ENCODE data around the gene SND1.

The SND1 gene

DNA sequence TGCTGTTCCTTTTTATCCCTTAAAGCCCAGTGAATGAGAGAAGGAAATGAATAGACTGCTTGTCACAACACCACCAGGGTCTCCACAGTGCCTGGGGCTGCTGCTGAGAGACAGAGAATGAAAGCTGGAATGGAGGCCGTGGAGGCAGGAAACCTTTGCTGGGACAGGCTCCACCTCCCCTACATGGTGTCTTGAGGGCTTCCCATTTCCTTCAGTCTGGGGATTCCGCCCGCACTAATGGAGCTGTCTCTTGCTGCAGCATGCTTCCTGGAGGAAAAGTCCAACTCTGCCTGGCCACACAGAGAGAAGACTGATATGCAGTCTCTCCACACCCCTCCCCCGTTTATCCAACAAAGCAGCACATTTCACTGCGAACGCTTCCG is 324.7 kb downstream of the SND1 start:
- no peak for FAIRE-seq

DNA sequence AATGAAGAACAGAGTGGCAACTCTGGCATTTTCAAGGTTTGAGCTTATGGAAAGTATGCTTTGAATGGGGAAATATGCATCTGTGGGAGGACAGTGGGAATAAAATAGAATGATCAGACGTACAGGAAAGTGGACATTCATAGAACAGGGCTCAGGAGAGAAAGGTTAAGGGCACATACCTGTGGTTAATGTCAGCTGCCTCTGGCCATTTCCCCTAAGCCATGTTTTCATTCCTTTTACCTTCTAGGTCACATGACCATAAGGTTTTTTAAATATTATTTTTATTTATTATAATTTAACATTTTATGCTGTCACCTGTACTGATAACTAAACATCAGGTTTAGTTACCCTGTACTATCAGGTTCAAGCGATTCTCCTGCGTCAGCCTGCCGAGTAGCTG is 326.4 kb downstream of the SND1 start:
- no peak for FAIRE-seq

DNA sequence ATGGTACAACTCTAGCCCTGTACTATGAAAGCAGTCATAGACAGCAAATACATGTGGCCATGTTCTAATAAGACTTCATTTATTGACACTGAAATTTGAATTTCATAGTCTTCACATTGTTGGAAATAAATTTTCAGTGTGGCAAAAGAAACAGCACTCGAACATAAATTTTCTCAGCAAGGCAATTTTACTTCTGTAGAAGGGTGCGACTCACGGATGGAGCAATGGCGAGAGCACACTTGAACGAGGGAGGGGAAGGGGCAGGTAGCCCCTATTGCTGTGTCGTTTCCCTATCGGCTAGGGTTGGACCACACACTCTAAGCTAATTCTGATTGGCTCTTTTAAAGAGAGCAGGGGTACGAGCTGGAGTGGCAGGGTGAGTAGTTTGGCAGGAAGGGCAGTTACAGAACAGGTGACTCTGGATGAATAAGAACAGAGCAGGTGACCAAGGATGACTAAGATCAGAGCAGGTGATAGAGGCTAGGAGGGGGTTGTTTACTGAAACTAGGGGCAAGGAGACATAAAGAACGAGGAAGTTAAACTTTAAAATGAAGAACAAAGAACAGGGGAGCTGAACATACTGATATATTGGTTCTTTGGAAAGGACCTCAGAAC is 327.2 kb downstream of the SND1 start:
- no peak for FAIRE-seq

DNA sequence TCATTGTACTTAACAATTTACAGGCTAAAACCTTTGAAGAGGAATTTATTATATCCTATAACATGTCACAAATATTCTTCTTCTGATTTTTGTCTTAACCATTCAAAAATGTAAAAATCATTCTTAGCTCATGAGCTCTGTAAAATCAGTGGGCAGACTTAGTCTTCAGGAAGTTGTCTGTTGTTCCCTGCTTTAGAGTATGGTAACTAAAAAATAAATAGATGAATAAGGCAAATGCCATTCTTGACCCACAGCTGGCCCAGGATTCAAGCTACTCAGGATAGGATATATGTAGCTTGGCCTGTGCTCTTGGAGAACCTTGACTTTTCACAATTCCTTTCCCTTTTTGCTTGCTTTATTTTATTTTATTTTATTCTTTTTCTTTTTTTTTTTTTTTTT is 327.7 kb downstream of the SND1 start:
- no peak for FAIRE-seq

DNA sequence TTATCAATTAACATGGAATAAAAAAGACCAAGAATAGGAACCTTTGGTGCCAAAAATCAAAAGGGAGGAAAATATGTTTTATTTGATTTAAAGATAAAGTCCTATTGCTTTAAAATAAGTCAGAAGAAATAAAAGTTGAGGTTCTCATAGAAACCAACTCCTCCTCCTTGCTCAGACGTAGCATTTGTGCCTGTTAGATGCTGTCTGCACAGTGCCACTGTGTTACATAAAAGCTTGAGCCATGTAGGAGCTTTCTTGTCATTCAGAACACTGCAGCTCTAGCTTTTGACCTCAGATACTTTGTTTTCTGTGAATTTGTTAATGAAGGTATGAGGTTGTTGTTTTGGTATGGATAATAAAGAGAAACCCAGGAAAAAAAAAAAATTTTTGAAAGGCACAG is 328.9 kb downstream of the SND1 start:
- no peak for FAIRE-seq

DNA sequence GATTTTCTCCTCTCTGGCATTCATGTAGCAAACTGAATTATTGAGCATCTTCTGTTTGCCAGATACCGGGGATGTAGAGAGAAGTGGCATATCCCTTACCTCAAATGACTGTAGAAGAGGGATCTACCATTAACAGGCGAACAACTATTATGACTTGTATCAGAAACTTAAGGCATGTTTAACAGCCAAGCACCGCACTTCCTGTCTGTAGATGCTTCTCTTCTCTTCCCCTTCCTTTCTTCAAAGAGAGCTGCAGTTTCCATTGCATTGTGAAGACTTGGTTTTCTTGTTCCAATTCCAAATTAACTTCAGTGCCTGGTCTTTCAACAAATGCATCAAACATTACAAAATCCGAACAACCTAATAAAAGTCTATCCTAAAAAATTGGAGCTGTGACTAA is 330.0 kb downstream of the SND1 start:
- FAIRE-seq, result no peak

DNA sequence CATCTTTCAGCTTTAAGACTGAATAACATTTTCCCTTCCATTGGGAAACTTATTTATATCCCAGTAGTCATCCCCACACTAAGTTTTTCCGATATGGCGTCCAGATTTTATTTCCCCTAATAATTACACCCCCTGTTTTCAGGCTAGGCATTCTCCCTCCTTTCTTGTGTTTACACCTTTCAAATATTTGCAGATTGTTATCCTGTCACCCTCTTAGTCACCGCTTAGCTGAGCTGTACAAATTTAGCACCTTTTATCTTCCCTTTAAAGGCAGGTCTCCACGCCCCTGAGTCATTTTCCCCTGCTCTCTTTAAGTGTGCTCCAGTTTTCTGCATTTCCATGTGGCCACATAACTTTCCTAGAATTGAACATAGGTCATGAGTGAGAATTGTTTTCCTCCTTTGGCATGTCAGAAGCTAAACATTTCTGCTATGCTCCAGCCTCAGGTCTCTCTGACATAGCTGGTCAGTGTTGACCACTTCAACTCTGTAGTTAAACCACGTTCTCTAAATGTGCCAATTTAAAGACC is 331.9 kb downstream of the SND1 start:
- FAIRE-seq, result no peak

DNA sequence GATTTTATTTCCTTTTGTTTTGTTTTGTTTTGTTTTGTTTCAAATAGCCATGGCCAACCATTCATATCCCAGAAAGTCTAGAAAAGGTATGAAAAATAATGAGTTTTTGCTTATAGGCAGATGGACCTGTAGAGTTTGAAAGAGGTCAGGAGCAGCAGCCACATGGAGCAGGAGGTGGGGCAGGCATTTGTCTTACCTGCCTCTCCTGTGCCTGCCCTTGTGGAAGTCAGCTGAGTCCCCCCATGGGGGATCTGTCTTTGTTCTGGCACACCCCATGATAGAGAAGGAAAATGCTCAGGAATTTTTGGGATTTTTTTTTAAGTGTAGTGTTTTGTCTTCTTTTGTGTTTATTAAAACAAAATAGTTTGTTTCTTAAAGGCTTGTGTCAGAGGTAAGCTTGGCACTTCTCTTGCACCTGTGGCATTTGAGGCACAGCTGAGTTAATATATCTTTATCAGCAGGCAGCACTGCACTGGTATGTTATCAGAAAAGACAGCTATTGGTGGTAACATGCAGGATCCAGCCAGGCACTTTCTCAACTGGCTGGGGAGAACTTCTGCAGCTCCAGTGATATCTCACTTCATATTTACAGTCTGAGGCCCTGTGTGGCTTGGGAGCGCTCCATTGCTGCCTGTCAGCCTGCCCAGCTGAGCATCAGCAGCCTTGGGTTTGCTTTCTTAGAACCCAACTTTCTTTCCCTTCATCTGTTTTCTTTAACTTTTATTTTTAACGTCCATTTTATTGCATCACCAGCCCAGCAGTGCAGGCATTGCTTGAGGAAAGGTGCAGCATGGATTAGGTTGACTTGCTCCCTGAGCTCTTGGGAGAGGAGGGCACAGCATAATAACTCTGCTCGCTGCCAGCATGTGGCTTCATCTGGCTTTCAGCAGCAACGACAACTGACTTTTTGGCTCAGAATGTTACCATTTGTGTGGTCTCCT is 334.9 kb downstream of the SND1 start:
- no peak for FAIRE-seq

DNA sequence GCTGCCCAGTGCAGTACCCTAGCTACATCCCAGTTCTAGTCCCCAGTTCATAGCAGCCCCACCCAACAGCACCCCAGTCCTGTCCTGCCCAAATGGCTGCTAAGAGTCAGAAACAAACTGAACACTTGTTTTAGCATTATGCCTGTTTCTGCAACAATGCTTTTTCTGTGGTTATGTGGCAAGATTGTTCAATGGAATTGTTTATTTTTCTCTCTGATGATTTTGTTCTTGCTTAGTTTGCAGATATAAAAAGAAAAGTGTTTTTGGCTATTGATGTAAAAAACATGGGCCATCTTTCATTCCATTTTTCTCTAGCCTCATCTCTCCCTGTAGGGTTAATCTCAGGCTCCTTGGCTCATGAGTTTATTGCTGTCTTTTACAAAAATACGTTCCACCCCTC is 336.8 kb downstream of the SND1 start:
- no peak for FAIRE-seq

DNA sequence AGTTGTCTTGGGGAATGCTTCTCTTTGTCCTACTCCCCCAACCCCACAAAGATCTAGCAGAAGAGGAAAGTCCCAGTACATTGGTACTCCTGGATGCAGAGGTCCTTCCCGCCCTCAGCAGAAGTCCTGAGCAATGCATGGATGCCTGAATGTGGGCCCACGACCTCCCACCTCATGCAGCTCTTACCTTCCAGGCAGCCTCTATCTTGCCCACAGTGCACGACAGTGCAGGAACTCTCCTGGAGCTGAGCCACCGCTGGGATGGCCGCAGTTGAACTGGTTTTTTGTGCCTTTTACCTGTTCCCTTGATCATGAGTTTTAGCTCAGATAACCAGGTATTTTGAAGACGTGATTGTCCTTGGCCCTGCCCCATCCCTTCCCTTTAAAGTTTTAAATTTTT is 341.3 kb downstream of the SND1 start:
- no peak for FAIRE-seq

DNA sequence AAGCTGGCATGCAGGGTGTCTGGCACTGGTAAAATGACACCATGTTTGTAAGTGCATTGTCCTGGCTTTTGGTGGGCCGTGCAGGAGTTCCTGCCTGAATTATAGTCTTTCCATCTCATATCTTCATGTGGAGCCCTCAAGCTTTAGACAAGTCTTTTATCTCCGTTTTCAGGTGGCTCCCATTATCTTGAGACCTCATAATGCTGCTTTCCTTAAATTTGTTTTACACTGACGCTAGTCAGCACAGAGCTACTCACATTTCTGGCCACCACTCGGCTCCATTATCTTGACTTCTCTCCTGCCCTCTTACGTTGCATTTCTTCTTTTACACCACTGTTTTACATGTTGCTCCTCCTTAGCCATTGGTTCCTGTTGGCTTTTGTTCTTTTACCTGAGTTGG is 342.0 kb downstream of the SND1 start:
- no peak for FAIRE-seq

DNA sequence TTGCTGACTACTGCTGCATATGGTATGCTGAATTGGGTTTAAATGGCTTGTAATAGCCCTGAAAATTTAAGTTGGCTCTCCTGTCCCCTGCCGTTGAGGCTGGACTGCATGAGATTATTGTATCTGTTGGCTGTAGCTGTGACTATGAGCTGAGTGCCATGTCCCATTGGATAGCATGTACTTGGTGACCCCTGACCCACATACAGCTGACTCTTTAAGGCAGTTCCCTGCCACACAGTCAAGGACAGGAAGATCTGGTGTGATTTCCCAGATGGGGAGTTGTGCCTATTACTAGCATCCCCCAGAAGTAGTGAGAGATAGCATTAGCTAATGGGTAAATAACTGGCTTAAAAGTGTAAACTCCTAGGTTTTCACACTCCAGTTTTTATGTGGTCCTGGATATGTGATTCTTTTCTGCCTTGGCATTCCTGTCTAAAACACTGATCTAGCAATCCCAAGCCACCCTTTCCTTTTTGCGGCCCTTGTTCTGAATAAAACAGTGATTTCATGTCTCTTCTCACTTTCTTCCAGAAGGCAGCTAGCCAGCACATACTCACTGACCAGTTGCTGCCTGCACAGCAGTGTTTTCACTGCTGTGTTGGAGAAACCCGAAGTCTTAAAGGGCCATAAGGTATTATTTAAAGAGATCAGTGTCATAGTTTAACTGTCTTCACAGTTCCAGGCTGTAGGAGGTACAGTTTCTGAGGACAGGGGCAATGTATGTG is 343.3 kb downstream of the SND1 start:
- FAIRE-seq, result no peak

DNA sequence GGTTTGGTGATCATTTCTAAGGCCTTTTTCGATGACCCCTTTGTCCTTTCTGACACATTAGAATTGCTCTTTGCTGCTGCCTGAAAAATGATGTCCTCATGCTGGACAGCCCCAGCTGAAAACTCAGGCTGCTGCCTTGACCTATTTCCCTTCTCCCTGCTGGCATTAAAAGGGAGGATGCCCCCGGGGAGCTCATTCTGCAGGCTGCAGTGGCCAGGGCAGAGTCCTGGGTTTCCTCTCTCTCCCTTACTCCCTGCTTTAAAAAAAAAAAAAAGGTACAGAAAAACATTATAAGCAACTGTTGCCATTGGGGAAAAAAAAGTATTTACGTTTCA is 343.9 kb downstream of the SND1 start:
- no peak for FAIRE-seq

DNA sequence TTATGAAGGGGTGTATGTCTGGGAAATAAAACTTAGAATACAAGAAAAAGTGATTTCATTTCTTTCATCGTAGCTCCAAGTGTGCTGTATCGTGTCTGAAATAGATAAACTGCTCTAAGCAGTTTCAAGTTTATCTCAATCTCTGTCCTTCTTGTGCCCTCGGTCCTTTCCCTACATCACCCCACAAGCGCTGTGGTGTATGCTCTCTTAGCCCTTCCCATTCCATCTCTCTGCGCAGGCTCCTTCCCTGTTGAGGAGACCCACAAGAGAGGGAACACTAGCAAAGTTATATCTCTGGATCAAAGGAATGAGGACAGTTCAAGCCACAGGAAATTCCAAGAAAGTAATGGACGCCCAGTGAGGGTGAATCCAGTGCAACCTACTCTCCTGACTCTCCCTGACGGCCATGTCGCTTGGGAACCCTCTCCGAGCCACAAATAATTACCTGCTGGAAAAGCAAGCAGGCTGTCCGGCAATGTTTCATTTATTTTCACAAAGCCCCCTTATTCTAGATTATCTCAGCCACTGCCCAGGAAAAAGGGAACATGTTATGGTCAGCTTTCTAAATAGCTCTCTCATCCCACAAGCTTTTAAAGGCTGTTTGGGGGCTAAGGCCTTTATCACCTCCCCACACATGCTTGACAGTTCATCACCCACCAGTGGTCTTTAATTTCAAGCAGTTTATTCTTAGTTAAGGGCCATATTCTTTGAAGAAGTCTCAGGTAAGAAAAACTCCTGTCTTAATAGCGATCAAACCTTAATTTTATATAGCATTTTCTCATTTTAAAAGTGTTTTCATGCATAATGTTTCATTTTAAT is 344.5 kb downstream of the SND1 start:
- no peak for FAIRE-seq

DNA sequence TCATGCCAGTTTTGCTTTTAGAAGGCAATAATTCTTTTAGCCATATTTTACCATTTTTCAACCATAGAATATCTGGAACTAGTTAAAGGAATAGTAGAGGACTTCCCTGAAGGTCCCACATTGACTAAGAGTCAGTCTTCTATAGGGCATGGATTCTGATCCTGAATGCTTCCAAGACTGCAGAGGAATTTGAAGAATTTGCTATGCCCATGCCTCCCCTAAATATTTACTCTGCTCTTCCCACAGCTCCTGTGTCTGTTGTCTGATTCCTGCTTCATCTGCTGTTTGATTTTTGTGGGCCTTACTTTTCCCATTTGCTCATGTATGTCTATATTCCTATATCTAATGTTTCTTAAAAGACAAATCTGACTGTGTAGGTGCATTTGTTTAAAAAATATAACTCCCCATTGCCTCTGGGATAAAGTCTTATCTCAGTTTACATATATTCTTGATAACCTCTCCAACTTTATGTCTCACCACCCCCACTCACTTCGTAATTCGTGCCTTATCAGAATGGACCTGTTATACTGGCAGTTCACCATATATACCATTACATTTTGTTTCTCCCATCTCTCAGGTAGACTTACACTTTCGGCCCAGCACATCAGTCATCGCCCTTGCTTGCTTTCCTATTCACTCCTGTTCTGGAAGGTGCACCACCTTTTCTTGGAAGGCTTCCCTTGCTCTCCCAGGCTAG is 345.4 kb downstream of the SND1 start:
- FAIRE-seq, result no peak

DNA sequence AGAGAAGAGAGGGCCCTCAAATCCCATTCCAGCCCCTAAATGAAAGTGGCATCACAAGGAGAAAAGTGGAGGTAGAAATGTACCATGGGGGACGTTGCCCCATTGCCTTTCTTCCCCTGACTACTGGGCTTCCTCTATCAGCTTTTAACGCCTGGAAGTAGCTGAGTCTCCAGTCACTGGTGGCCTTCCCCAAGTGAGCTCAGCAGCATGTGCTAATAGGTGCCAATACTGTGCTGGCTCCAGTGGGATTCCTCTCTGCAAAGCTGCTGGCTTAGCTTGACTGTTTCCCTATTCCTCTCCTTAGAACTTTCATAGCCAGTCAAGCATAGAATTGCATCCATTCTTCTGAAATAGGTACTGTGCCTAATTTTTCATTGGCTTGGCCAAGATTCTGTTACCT is 346.7 kb downstream of the SND1 start:
- FAIRE-seq, result no peak

DNA sequence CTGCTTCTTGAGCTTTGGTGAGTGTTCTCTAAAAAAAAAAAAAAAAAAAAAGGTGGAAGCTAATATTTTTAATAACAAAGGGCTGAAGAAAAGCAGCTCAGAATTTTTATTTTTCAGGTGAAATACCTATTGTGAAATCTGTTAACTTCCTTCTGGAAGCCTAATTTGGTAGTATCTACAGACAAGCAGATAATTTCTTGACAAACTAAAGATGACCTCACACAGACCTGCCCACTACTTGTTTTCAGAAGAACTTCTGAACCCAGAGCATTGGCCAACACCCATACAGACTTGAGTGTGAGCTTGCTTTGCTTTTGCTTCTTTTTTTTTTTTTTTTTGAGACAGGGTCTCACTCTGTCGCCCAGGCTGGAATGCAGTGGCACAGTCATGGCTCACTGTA is 348.1 kb downstream of the SND1 start:
- FAIRE-seq, result no peak

DNA sequence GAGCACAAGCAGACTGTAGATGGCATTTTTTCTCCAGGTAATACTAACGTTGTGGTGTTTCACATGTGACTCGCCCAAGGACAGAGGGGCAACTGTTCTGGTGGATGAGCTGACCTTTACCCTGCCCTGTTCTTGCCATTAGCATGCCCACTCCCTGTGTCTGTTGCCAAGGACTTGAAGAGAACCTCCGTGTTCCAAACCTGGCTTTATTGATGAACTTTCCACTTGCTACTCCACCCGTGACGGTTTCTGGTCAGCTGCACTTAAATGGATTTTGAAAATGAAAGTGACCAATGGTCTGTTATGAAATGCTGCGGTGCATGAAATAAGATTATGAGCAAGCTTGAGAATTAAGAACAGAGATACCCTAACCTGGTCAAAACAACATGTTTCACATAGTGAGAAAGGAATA is 348.9 kb downstream of the SND1 start:
- FAIRE-seq, result no peak

DNA sequence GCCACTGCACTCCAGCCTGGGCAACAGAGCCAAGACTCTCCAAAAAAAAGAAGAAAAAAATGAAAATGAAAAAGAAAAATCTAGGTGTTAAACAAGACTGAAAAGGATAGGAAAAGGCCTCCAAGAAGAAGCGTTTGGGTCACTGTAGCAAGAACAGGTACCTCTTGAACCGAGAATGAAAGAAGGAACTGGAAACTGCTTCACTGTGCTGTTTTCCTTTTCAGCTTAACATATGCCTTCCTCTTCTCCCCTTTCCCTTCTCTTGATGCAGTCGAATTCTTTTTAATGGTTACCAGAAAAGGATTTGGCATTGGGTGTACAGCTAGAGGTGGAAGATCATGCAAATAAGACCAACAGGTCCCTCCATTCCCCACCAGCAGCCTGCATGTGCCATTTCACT is 351.2 kb downstream of the SND1 start:
- no peak for FAIRE-seq

DNA sequence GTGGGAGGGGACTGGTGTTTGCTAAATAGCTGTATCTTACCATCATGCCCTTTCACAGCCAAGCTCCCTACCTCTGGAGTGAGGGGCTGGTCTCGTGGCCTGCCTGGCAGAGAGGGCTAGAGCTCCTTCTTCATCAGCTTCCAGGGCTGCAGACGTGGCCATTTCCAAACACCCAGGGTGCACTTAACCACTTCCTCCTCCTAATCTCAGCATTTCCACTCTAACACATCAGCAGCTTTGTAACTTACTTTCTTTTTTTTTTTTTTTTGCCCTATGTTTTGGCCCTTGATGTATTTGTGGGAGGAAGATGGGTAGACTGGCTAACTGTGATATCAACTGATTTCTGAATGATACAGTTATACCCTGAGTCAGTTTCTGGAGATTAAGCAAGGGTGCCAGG is 351.8 kb downstream of the SND1 start:
- no peak for FAIRE-seq

DNA sequence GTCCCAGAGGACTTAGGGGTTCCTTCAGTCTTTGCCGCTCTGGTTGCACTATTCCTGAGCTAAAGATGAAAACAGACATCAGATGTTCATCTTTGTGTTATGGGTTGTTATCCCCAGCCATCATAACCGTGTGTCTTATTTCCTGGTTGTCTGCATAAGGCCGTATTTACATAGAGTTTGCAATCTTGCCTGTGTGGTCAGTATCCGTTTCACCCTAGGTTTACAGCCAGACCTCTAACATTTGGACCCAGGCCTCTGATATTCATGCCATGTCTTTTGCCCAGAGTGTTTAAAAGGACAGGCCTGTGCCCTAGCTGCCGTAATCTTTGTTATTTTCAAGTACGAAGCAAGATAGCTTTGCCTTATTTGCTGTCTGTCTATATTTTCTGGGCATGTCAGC is 352.6 kb downstream of the SND1 start:
- no peak for FAIRE-seq

DNA sequence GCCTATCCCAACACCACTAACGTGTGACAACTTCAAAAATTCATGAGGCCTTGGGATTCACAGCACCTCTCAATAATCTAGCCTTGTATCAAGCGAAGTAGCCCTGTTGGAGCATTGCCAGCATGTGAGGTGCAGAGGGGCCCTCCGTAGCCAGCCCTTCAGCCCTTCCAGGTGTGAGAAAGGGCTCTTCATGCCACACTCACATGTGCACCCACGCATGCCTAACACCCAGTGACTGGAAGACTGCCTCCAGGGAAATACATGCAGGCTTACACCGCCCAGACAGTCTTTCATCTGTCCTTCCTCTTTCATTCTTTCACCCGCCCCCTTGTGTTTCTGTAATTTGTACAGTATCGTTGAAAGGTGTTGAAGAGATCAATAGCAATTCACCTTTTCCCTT is 353.1 kb downstream of the SND1 start:
- FAIRE-seq, result no peak
